Mesenchymal stem cell (in vitro differentiated cells and primary cell): ENCODE measurements around the gene TNRC6A.
A peak's percentile ranks its signal among the peaks of the same experiment; 100 is the strongest.

Experiments used
- DNase-seq: peaks from one replicate; pipeline ENCODE4 v3.0.0-alpha.2; 2013
- H2AFZ ChIP-seq: one replicate; pipeline ENCODE4 v1.6.1; 2013; ENCODE audit warnings: low read depth, mild to moderate bottlenecking, control low read depth, inconsistent platforms, low read length, moderate library complexity
- H2AK5ac ChIP-seq: 2 replicates; pipeline ENCODE4 v1.6.1; 2013; ENCODE audit warnings: low read length, moderate library complexity, mild to moderate bottlenecking, inconsistent platforms; ENCODE audit not compliant: severe bottlenecking
- H2BK120ac ChIP-seq: one replicate; pipeline ENCODE4 v1.6.1; 2013; ENCODE audit warnings: low read depth, mild to moderate bottlenecking, inconsistent platforms, low read length, moderate library complexity
- H2BK12ac ChIP-seq, 2 experiments: one replicate each; pipeline ENCODE4 v1.6.1; 2013; ENCODE audit warnings: inconsistent platforms in 2 of 2, low read length in 2 of 2, mild to moderate bottlenecking in 2 of 2, moderate library complexity in 2 of 2, control low read depth in 1 of 2
- H2BK15ac ChIP-seq: one replicate; pipeline ENCODE4 v1.6.1; 2013; ENCODE audit warnings: mild to moderate bottlenecking, low read depth, inconsistent platforms; ENCODE audit not compliant: poor library complexity, severe bottlenecking
- H2BK5ac ChIP-seq: 2 replicates; pipeline ENCODE4 v1.6.1; 2013; ENCODE audit warnings: low read depth, mild to moderate bottlenecking, low read length, control low read depth, inconsistent platforms; ENCODE audit not compliant: poor library complexity, severe bottlenecking
- H3K14ac ChIP-seq, 2 experiments: one replicate each; pipeline ENCODE4 v1.6.1; 2013; ENCODE audit warnings: inconsistent platforms in 2 of 2, low read length in 2 of 2, control low read depth in 1 of 2, mild to moderate bottlenecking in 1 of 2, moderate library complexity in 1 of 2
- H3K18ac ChIP-seq, 2 experiments: one replicate each; pipeline ENCODE4 v1.6.1; 2013; ENCODE audit warnings: inconsistent platforms in 2 of 2, low read length in 2 of 2, control low read depth in 1 of 2, low read depth in 1 of 2, mild to moderate bottlenecking in 1 of 2
- H3K23ac ChIP-seq, 2 experiments: one replicate each; pipeline ENCODE4 v1.6.1; 2013; ENCODE audit warnings: inconsistent platforms in 2 of 2, low read length in 2 of 2, mild to moderate bottlenecking in 2 of 2, moderate library complexity in 2 of 2, control low read depth in 1 of 2
- H3K27ac ChIP-seq: 2 replicates; pipeline ENCODE4 v1.5.1; 2013; ENCODE audit warnings: mild to moderate bottlenecking, moderate library complexity, low read length, control low read depth, inconsistent platforms; ENCODE audit not compliant: poor library complexity, severe bottlenecking
- H3K27me3 ChIP-seq, 2 experiments: 2 replicates each; pipeline versions ENCODE4 v1.6.1 to v1.7.0; 2013; ENCODE audit warnings: low read length in 2 of 2, mild to moderate bottlenecking in 2 of 2, moderate library complexity in 2 of 2, control low read depth in 1 of 2, inconsistent platforms in 1 of 2; ENCODE audit not compliant: control insufficient read depth in 1 of 2, insufficient read depth in 1 of 2
- H3K36me3 ChIP-seq, 2 experiments: 2 replicates each; pipeline versions ENCODE4 v1.6.1 to v1.7.0; 2013; ENCODE audit warnings: low read length in 2 of 2, control low read depth in 1 of 2, inconsistent platforms in 1 of 2, low read depth in 1 of 2, mild to moderate bottlenecking in 1 of 2; ENCODE audit not compliant: insufficient read depth in 2 of 2, control insufficient read depth in 1 of 2
- H3K4ac ChIP-seq, 2 experiments: one replicate each; pipeline ENCODE4 v1.6.1; 2013; ENCODE audit warnings: inconsistent platforms in 2 of 2, low read length in 2 of 2, mild to moderate bottlenecking in 2 of 2, moderate library complexity in 2 of 2, control low read depth in 1 of 2, low read depth in 1 of 2
- H3K4me1 ChIP-seq: 2 replicates; pipeline ENCODE4 v1.6.1; 2013; ENCODE audit warnings: low read depth, low read length, control low read depth; ENCODE audit not compliant: control insufficient read depth, insufficient read depth
- H3K4me2 ChIP-seq: 2 replicates; pipeline ENCODE4 v1.6.1; 2013; ENCODE audit warnings: low read length, mild to moderate bottlenecking, inconsistent platforms; ENCODE audit not compliant: poor library complexity, severe bottlenecking
- H3K4me3 ChIP-seq, 2 experiments: 2 replicates each; pipeline versions ENCODE4 v1.5.1 to v1.7.0; 2013; ENCODE audit warnings: low read length in 2 of 2, mild to moderate bottlenecking in 2 of 2, control low read depth in 1 of 2, low read depth in 1 of 2; ENCODE audit not compliant: insufficient read depth in 1 of 2
- H3K79me1 ChIP-seq: replicated peaks from 2 replicates; pipeline ENCODE4 v1.6.1; 2013; ENCODE audit warnings: mild to moderate bottlenecking, control low read depth, low read length, inconsistent platforms; ENCODE audit not compliant: poor library complexity, severe bottlenecking
- H3K9ac ChIP-seq: 2 replicates; pipeline ENCODE4 v1.7.0; 2013; ENCODE audit warnings: mild to moderate bottlenecking, low read length, moderate library complexity
- H3K9me3 ChIP-seq: 2 replicates; pipeline ENCODE4 v1.7.0; 2013; ENCODE audit warnings: mild to moderate bottlenecking, low read length; ENCODE audit not compliant: control insufficient read depth
- H4K8ac ChIP-seq: one replicate; pipeline ENCODE4 v1.6.1; 2013; ENCODE audit warnings: inconsistent platforms, mild to moderate bottlenecking, low read length, moderate library complexity
- H4K91ac ChIP-seq: one replicate; pipeline ENCODE4 v1.6.1; 2013; ENCODE audit warnings: mild to moderate bottlenecking, low read length, inconsistent platforms
- WGBS: methylation state at CpG from one replicate; pipeline ENCODE4 v1.1.7; 2013; ENCODE audit warnings: mixed read lengths; 5-methylcytosine and 5-hydroxymethylcytosine counted together

Gene TNRC6A

DNA sequence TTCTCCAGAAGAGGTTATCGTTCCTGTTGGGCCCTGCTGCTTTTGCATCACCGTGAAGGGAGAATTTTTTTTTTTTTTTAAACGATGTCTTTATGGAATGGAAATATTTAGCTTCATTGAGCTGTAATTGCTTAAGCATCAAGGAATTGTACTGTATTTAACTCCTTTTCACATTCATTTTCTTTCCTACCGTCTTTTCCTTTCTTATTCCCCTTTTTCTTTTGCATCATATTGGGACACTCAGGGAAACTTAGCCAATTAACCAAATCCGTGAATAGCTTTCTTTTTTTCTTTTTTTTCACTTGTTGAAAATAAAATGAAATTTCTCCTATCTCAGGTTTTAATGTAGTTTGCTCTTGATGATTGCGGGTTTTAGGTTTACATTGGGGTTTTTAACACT lies 1.5 kb downstream of the TNRC6A start:
- Histone ChIP-seq H4K91ac (no peak overlapping the region), H3K18ac (no peak overlapping the region), H2AK5ac (no peak overlapping the region), H3K27me3 (no peaks in the 10 kb centered on the region), H2BK12ac (no peak overlapping the region), H3K4ac (no peak overlapping the region), H3K4me2 (peak overlapping the region; percentile 35), H3K4me3 (peak overlapping the region in 1 of 2 experiments; percentile 92), H3K9ac (peak overlapping the region; percentile 98), H3K23ac (no peak overlapping the region), H3K79me1 (peaks cover 3% of the 10 kb centered on the region), H3K36me3 (peaks cover 8 to 27% of the 10 kb centered on the region in 2 experiments), H2BK5ac (no peak overlapping the region), H2AFZ (no peak overlapping the region), H3K9me3 (no peaks in the 10 kb centered on the region), H3K14ac (no peak overlapping the region), H4K8ac (no peak overlapping the region), H2BK15ac (no peak overlapping the region), H3K4me1 (peaks cover under 1% of the 10 kb centered on the region), H2BK120ac (no peak overlapping the region), H3K27ac (no peak overlapping the region)
- WGBS, result 30% methylated on average over 4 of the region's 6 CpGs
- no peak for DNase-seq

DNA sequence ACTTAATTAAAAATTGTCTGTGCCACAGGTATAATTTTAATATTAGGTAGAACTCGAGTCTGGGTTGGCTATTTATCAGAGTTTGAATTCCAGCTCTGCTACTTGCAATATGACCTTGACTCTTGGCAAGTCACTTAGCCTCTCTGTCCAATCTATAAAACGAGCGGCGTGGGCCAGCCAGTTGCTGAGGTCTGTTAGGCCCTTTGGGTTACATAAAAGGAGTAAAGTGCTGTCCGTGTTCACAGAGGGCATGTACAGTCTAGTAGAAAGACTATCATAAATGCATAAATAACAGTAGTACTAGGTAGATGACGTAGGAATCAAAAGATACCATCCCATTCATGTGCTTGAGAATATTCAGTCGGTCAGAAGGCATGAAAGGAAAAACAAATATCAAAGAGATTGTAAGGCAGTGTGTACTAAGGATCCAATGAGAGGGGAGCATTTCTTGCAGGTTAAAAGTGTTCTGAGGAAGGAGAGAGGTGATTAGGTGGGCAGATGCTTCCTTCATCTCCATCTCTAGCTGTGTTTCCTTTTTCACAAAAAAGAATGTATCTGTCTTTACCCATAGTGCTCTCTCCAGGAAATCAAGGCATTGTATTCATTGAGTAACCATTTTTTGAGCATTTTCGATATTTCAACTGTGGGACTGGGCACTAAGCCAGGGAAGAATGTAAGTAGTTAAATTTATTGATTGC lies 2.4 kb downstream of the TNRC6A start:
- Histone ChIP-seq H3K4me2 (no peak overlapping the region), H3K4me1 (peaks cover 2% of the 10 kb centered on the region), H3K9me3 (no peaks in the 10 kb centered on the region), H3K18ac (no peak overlapping the region), H3K14ac (no peak overlapping the region), H2BK120ac (no peak overlapping the region), H2BK5ac (no peak overlapping the region), H3K79me1 (peaks cover 3% of the 10 kb centered on the region), H3K23ac (no peak overlapping the region), H2BK15ac (no peak overlapping the region), H3K4me3 (peak overlapping the region in 1 of 2 experiments; percentile 92), H3K9ac (peak overlapping the region; percentile 98), H4K8ac (no peak overlapping the region), H3K27me3 (no peaks in the 10 kb centered on the region), H4K91ac (no peak overlapping the region), H2AK5ac (no peak overlapping the region), H2AFZ (no peak overlapping the region), H3K36me3 (peaks cover 8 to 27% of the 10 kb centered on the region in 2 experiments), H3K4ac (no peak overlapping the region), H2BK12ac (no peak overlapping the region), H3K27ac (no peak overlapping the region)
- DNase-seq, result no peak
- WGBS, result 77% methylated on average over 8 of the region's 8 CpGs

DNA sequence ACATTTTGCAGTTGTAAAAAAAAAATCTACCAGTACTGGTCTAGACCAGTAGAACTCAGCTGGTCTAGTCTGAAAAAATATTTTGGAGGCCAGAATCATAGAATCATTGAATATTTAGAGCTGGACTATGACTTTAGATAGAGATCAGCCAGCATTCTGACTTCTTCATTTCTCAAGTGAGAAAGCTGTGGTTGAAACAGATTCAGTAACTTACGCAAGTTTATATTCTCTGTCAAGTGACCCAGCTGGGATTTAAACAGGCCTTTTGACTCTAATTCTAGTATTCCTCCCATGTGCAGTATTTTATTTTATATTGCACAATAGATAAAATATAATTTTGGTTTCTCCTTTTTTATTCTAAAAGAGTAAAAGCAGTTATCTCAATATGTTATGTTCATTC lies 4.9 kb downstream of the TNRC6A start:
- Histone ChIP-seq H3K4me1 (peaks cover 4% of the 10 kb centered on the region), H3K9me3 (no peaks in the 10 kb centered on the region), H3K14ac (no peak overlapping the region), H3K4ac (no peak overlapping the region), H4K8ac (no peak overlapping the region), H2BK15ac (no peak overlapping the region), H4K91ac (no peak overlapping the region), H3K9ac (peak overlapping the region; percentile 71), H2BK12ac (no peak overlapping the region), H3K27me3 (no peaks in the 10 kb centered on the region), H3K4me3 (no peak overlapping the region), H3K23ac (no peak overlapping the region), H2AK5ac (no peak overlapping the region), H3K18ac (no peak overlapping the region), H3K4me2 (no peak overlapping the region), H3K27ac (no peak overlapping the region), H3K36me3 (peaks cover 11 to 34% of the 10 kb centered on the region in 2 experiments), H2BK120ac (no peak overlapping the region), H3K79me1 (no peaks in the 10 kb centered on the region), H2BK5ac (no peak overlapping the region), H2AFZ (no peak overlapping the region)
- DNase-seq, result peak; percentile 54
- 100% methylated on average over 1 of the region's 1 CpG for WGBS

DNA sequence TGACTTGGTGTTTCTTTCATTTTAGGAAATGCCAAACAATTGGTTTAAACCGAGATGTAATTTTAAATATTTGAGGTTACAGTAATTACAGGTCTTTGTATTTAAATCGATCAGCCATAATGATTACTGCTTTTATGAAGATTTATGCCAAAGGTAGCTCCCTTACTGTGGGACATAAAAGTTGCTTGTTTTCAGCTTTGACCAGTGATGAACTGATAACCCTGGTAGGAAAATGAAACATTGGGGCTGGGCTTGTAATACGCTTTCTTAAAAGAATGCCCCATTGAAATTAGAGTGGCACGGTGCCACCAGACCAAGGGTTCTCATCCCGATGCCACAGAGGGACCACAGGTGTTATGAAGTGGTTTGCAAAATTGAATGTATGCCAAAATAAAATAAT lies 7.3 kb downstream of the TNRC6A start:
- no peak for DNase-seq
- no peak overlapping the region for H3K14ac ChIP-seq
- peaks cover 11 to 37% of the 10 kb centered on the region in 2 experiments for H3K36me3 ChIP-seq
- H2AFZ ChIP-seq, result no peak overlapping the region
- H3K4me1 ChIP-seq, result peaks cover 4% of the 10 kb centered on the region
- no peak overlapping the region for H4K91ac ChIP-seq
- H3K4ac ChIP-seq, result no peak overlapping the region
- H4K8ac ChIP-seq, result no peak overlapping the region
- peak overlapping the region; percentile 69 for H3K9ac ChIP-seq
- H2BK120ac ChIP-seq, result no peak overlapping the region
- no peak overlapping the region for H3K23ac ChIP-seq
- no peak overlapping the region for H2BK15ac ChIP-seq
- no peak overlapping the region for H2AK5ac ChIP-seq
- H3K4me3 ChIP-seq, result no peak overlapping the region
- H3K27me3 ChIP-seq, result no peaks in the 10 kb centered on the region
- WGBS, result 98% methylated on average over 3 of the region's 5 CpGs
- no peak overlapping the region for H3K4me2 ChIP-seq
- no peaks in the 10 kb centered on the region for H3K79me1 ChIP-seq
- peak overlapping the region; percentile 41 for H3K27ac ChIP-seq
- no peaks in the 10 kb centered on the region for H3K9me3 ChIP-seq
- no peak overlapping the region for H2BK12ac ChIP-seq
- no peak overlapping the region for H2BK5ac ChIP-seq
- H3K18ac ChIP-seq, result no peak overlapping the region
